Measurements from ENCODE around the gene FTCD. TPM values are rescaled to one million over a fixed set of nuclear protein-coding genes. Genes with fewer than 3 reads are reported as not detected.
"Not testable (repeated sequence)": the region's sequence is repeated elsewhere in the genome, so short reads cannot be mapped to it uniquely, and the experiment has no call there.

The FTCD gene
- total RNA-seq, 1 donor from 2014 or later, result 0.69 TPM

GRCh38 chr21:46149205-46149901, 6.0 kb downstream of the FTCD start:
- DNase-seq (no peak), ATAC-seq (ENCODE audit: low read depth) (no peak)
- Mint-ChIP-seq H3K4me1 (peaks cover 2% of the 10 kb centered on the region), H3K27me3 (no peaks in the 10 kb centered on the region), H3K27ac (no peak overlapping the region), H3K4me3 (no peak overlapping the region), H3K9me3 (no peaks in the 10 kb centered on the region), H3K36me3 (ENCODE audit: low read depth) (no peaks in the 10 kb centered on the region)
- no peak for TF ChIP-seq CTCF (IDR thresholded peaks at IDR 0.05)
- ChIA-PET POLR2A (interaction anchor here (0.8 kb wide), 1 partner anchor 327 kb away, joined by 3 read pairs; no protein-coding TSS in a partner anchor), CTCF (no interaction called here)
- intact Hi-C loops (cut with micrococcal nuclease), result loop anchor here (5.0 to 10.0 kb wide), 2 partner anchors 105 to 177 kb away; no protein-coding TSS in a partner anchor

- ATAC-seq (ENCODE audit: low read depth), result no peak
- Mint-ChIP-seq H3K36me3 (ENCODE audit: low read depth) (no peaks in the 10 kb centered on the region), H3K9me3 (no peaks in the 10 kb centered on the region), H3K4me1 (peaks cover 7% of the 10 kb centered on the region), H3K27ac (no peak overlapping the region), H3K27me3 (no peaks in the 10 kb centered on the region), H3K4me3 (no peak overlapping the region)
- intact Hi-C loops (cut with micrococcal nuclease), result loop anchor here (5.0 to 10.0 kb wide), 2 partner anchors 107 to 176 kb away; no protein-coding TSS in a partner anchor
- no peak for TF ChIP-seq CTCF (IDR thresholded peaks at IDR 0.05)
- DNase-seq, result no peak
- ChIA-PET CTCF (no interaction called here), POLR2A (no interaction called here)
Observed at GRCh38 chr21:46148106-46148505, 7.3 kb downstream of the FTCD start.

- DNase-seq; H3K27ac Mint-ChIP-seq; H3K36me3 Mint-ChIP-seq (ENCODE audit: low read depth); POLR2A ChIA-PET; H3K4me1 Mint-ChIP-seq; ATAC-seq (ENCODE audit: low read depth); H3K9me3 Mint-ChIP-seq; H3K27me3 Mint-ChIP-seq; H3K4me3 Mint-ChIP-seq; CTCF ChIA-PET: not testable (repeated sequence)
- intact Hi-C loops (cut with micrococcal nuclease), result loop anchor here (5.0 to 10.0 kb wide), 2 partner anchors 107 to 175 kb away; no protein-coding TSS in a partner anchor
Observed at GRCh38 chr21:46147429-46147828, 8.0 kb downstream of the FTCD start.

GRCh38 chr21:46146856-46147255, 8.5 kb downstream of the FTCD start:
- H3K4me3 Mint-ChIP-seq, result no peak overlapping the region

GRCh38 chr21:46145840-46146691, 9.3 kb downstream of the FTCD start:
- POLR2A ChIA-PET, result no interaction called here
- H3K36me3 Mint-ChIP-seq (ENCODE audit: low read depth), result no peaks in the 10 kb centered on the region
- H3K9me3 Mint-ChIP-seq, result no peaks in the 10 kb centered on the region
- no peak overlapping the region for H3K4me3 Mint-ChIP-seq
- ATAC-seq (ENCODE audit: low read depth) (no peak), DNase-seq (no peak)
- CTCF ChIA-PET, result no interaction called here
- intact Hi-C loops (cut with micrococcal nuclease), result loop anchor here (5.0 to 10.0 kb wide), 2 partner anchors 109 to 174 kb away; no protein-coding TSS in a partner anchor
- TF ChIP-seq CTCF (IDR thresholded peaks at IDR 0.05), result no peak
- no peak overlapping the region for H3K27ac Mint-ChIP-seq
- peaks cover 5% of the 10 kb centered on the region for H3K4me1 Mint-ChIP-seq
- H3K27me3 Mint-ChIP-seq, result no peaks in the 10 kb centered on the region

More at GRCh38 chr21:46146856-46147255, 8.5 kb downstream of the FTCD start:
- Mint-ChIP-seq H3K4me1 (peaks cover 5% of the 10 kb centered on the region), H3K27me3 (no peaks in the 10 kb centered on the region), H3K27ac (no peak overlapping the region), H3K36me3 (ENCODE audit: low read depth) (no peaks in the 10 kb centered on the region), H3K9me3 (no peaks in the 10 kb centered on the region)
- ATAC-seq (ENCODE audit: low read depth) (no peak), DNase-seq (no peak)
- CTCF ChIA-PET, result no interaction called here
- POLR2A ChIA-PET, result interaction anchor here (0.7 kb wide), 1 partner anchor 276 kb away, joined by 4 read pairs; no protein-coding TSS in a partner anchor
- intact Hi-C loops (cut with micrococcal nuclease), result loop anchor here (5.0 to 10.0 kb wide), 2 partner anchors 108 to 175 kb away; no protein-coding TSS in a partner anchor
- TF ChIP-seq CTCF (IDR thresholded peaks at IDR 0.05), result no peak

Measured in activated B cell treated with CpG ODN at 0.5 μM for 24 hours (primary cell).